GM12878 (cell line): ENCODE results near the gene KIAA0825. TPM values are rescaled to one million over a fixed set of nuclear protein-coding genes. Genes with fewer than 3 reads are reported as not detected.

Source experiments
- ATAC-seq: fragments of 200-7000 bp; cut with Tn5 transposase; 3 replicates; pipeline ENCODE4 v1.9.1; 2020; ENCODE audit warnings: mild to moderate bottlenecking, moderate library complexity
- BruUV-seq: library from RNA; stranded (reverse); fragments of 400-500 nt; replicated peaks from 2 replicates; lab custom pipeline; 2021; lab: Mats Ljungman, UMichigan
- CTCF ChIA-PET: fragments of 300-600 bp; sonication (Branson Sonifier 250); formaldehyde crosslinking; extraction: SDS; loops from one replicate; lab custom pipeline; 2021; ENCODE audit warnings: inconsistent platforms; lab: Yijun Ruan, JAX
- POLR2A ChIA-PET: fragments of 350-600 bp; formaldehyde crosslinking; extraction: SDS; loops from one replicate; lab custom pipeline; 2021; ENCODE audit warnings: inconsistent platforms; lab: Charles Lee
- RAD21 ChIA-PET: fragments of 300-600 bp; sonication (Branson Sonifier 250); formaldehyde crosslinking; loops from one replicate; lab custom pipeline; 2023; ENCODE audit warnings: antibody characterized with exemption; ENCODE audit not compliant: unreplicated experiment; lab: Charles Lee
- SMC1A ChIA-PET: fragments of 300-600 bp; sonication (Branson Sonifier 250); formaldehyde crosslinking; loops from one replicate; lab custom pipeline; 2023; ENCODE audit not compliant: unreplicated experiment, uncharacterized antibody; lab: Charles Lee
- DNase-seq: peaks from one replicate; pipeline ENCODE4 v3.0.0-alpha.2; 2011; ENCODE audit warnings: low read depth, low spot score
- FAIRE-seq: peaks from 3 replicates; lab custom pipeline; 2011; peaks lifted over from hg19 to GRCh38; lab: Jason Lieb, UNC
- H2AFZ ChIP-seq: 2 replicates; pipeline ENCODE4 v1.6.0; 2011; ENCODE audit warnings: low read depth, low read length, control low read depth; ENCODE audit not compliant: control insufficient read depth
- H3K27ac ChIP-seq: 2 replicates; pipeline ENCODE4 v1.5.1; 2011; ENCODE audit warnings: control low read depth; ENCODE audit not compliant: control insufficient read depth, insufficient read depth
- H3K27me3 ChIP-seq, 2 experiments: replicated peaks in 1 of 2; 2 replicates each; pipeline versions ENCODE4 v1.6.0 to v1.6.1; 2011; ENCODE audit warnings: low read length in 1 of 2; ENCODE audit not compliant: control insufficient read depth in 2 of 2, insufficient read depth in 2 of 2
- H3K36me3 ChIP-seq, 2 experiments: 2 replicates each; pipeline ENCODE4 v1.5.1; 2011; ENCODE audit warnings: low read length in 1 of 2; ENCODE audit not compliant: control insufficient read depth in 2 of 2, insufficient read depth in 2 of 2
- H3K4me1 ChIP-seq: 2 replicates; pipeline ENCODE4 v1.6.1; 2011; ENCODE audit warnings: mild to moderate bottlenecking, low read length, moderate library complexity, mixed read lengths; ENCODE audit not compliant: control insufficient read depth, insufficient read depth
- H3K4me2 ChIP-seq: 2 replicates; pipeline ENCODE4 v1.6.0; 2011; ENCODE audit warnings: control low read depth; ENCODE audit not compliant: control insufficient read depth, insufficient read depth
- H3K4me3 ChIP-seq: fragments of 200-600 bp; sonication (generic); 2 replicates; pipeline ENCODE4 v1.5.1; 2016
- H3K79me2 ChIP-seq: 2 replicates; pipeline ENCODE4 v1.6.0; 2011; ENCODE audit warnings: low read length; ENCODE audit not compliant: control insufficient read depth, insufficient read depth
- H3K9ac ChIP-seq: 2 replicates; pipeline ENCODE4 v1.8.0; 2011; ENCODE audit warnings: low read length, control low read depth, mixed read lengths; ENCODE audit not compliant: control insufficient read depth, insufficient read depth
- H3K9me3 ChIP-seq: replicated peaks from 3 replicates; pipeline ENCODE4 v1.5.1; 2011; ENCODE audit warnings: mild to moderate bottlenecking, low read length; ENCODE audit not compliant: control insufficient read depth, insufficient read depth
- H4K20me1 ChIP-seq: 2 replicates; pipeline ENCODE4 v1.6.0; 2011; ENCODE audit not compliant: control insufficient read depth, insufficient read depth
- JUNB ChIP-seq: IDR thresholded peaks from 2 replicates; pipeline ENCODE4 v1.6.1; 2016; ENCODE audit warnings: antibody characterized with exemption, mild to moderate bottlenecking
- KDM1A ChIP-seq: fragments of 200-600 bp; sonication (generic); IDR thresholded peaks from 2 replicates; pipeline ENCODE4 v1.6.1; 2016; ENCODE audit warnings: borderline replicate concordance
- NR2F1 ChIP-seq: fragments of 450-650 bp; conservative IDR thresholded peaks from 2 replicates; pipeline ENCODE4 v1.6.1; 2017; ENCODE audit warnings: mild to moderate bottlenecking
- SREBF1 ChIP-seq: IDR thresholded peaks from 2 replicates; pipeline ENCODE4 v1.6.1; 2012; ENCODE audit warnings: mild to moderate bottlenecking, low read length
- TARDBP ChIP-seq: IDR thresholded peaks from 2 replicates; pipeline ENCODE4 v1.6.1; 2016; ENCODE audit warnings: borderline replicate concordance
- WGBS: methylation state at CpG from one replicate; pipeline ENCODE4 v1.1.6; 2016; ENCODE audit warnings: low lambda C conversion rate; ENCODE audit not compliant: insufficient replicate concordance, insufficient coverage; ENCODE audit errors: missing lambda C conversion rate; 5-methylcytosine and 5-hydroxymethylcytosine counted together
- in situ Hi-C: fragments of 300-500 bp; cut with MboI; formaldehyde crosslinking; loops from 9 replicates; pipeline ENCODE4 v1.14.3; 2018; ENCODE audit warnings: mixed read lengths
- intact Hi-C: fragments of 100-400 bp; cut with micrococcal nuclease; formaldehyde crosslinking; loops from one replicate; pipeline ENCODE4 v1.14.2; 2022; ENCODE audit not compliant: unreplicated experiment
- polyA plus RNA-seq, 11 experiments: library from polyadenylated mRNA; depleted of rRNA in 4 of 11; unstranded in 6 of 11; stranded (reverse) in 5 of 11; fragments of >200 nt; fragmentation: Nextera tagmentation in 4 of 11; fragmentation: Illumina TruSeq in 1 of 11; extraction: Ambion mirVana in 4 of 11; extraction: Trizol in 1 of 11; gene quantifications; 1 replicate in 1 of 11; 2 replicates in 10 of 11; pipeline versions ENCODE4 v1.2.1 to v1.2.3, GENCODE V29; 2011 to 2016; ENCODE audit warnings: inconsistent platforms in 2 of 11, missing spikeins in 2 of 11, low read depth in 1 of 11
- total RNA-seq, 4 experiments: library from RNA; depleted of rRNA in 3 of 4; stranded (reverse); fragments of >200 nt in 3 of 4; fragmentation: Illumina TruSeq in 1 of 4; extraction: Trizol in 1 of 4; gene quantifications; 2 replicates each; pipeline versions ENCODE4 v1.2.1 to v1.2.3, GENCODE V29; 2013 to 2021

The KIAA0825 gene
- total and polyA plus RNA-seq, 10 of the 15 experiments (the other 5 are each of a cell fraction or from before 2014, with no cell fraction given): 0.55 to 1.9 (median 1.5) TPM

- DNase-seq: no peak
- ATAC-seq: no peak
- in situ Hi-C loops (no loop called here), intact Hi-C loops (no loop called here)
- H3K9me3 ChIP-seq: no peaks in the 10 kb centered on the region
- no peak overlapping the region for H3K4me3 ChIP-seq
- H3K4me1 ChIP-seq: no peaks in the 10 kb centered on the region
- no peaks in the 10 kb centered on the region for H3K79me2 ChIP-seq
- no peak overlapping the region for H3K9ac ChIP-seq
- no peaks in the 10 kb centered on the region for H3K27me3 ChIP-seq
- no peak overlapping the region for H2AFZ ChIP-seq
- H3K36me3 ChIP-seq: no peaks in the 10 kb centered on the region
- SMC1A ChIA-PET: no interaction called here
- TF ChIP-seq SREBF1 (no peak), KDM1A (no peak), TARDBP (no peak), NR2F1 (no peak)
- FAIRE-seq: no peak
- no peak overlapping the region for H3K27ac ChIP-seq
- CTCF ChIA-PET: interaction anchor here (1.4 to 1.7 kb wide), 2 partner anchors 10 to 39 kb away, joined by 3 to 4 read pairs; no protein-coding TSS in a partner anchor
- no TSS peak for BruUV-seq
- RAD21 ChIA-PET: no interaction called here
- 13% methylated on average over 3 of the region's 3 CpGs for WGBS
- H3K4me2 ChIP-seq: no peak overlapping the region
- no peaks in the 10 kb centered on the region for H4K20me1 ChIP-seq
- POLR2A ChIA-PET: no interaction called here
Measured at GRCh38 chr5:94388773-94389514, 229.5 kb downstream of the KIAA0825 start.

GRCh38 chr5:94385767-94386166, 232.6 kb downstream of the KIAA0825 start:
- intact Hi-C loops: no loop called here
- in situ Hi-C loops: no loop called here

More at GRCh38 chr5:94385767-94386166, 232.6 kb downstream of the KIAA0825 start:
- Histone ChIP-seq H2AFZ (no peak overlapping the region), H3K4me2 (no peak overlapping the region), H3K27ac (no peak overlapping the region), H3K4me3 (no peak overlapping the region), H3K36me3 (no peaks in the 10 kb centered on the region), H3K79me2 (no peaks in the 10 kb centered on the region), H3K9ac (no peak overlapping the region), H3K27me3 (no peaks in the 10 kb centered on the region), H3K4me1 (no peaks in the 10 kb centered on the region), H4K20me1 (no peaks in the 10 kb centered on the region), H3K9me3 (no peaks in the 10 kb centered on the region)
- no peak for ATAC-seq
- SMC1A ChIA-PET: interaction anchor here (0.5 to 1.4 kb wide), 2 partner anchors 9 to 288 kb away, joined by 3 to 4 read pairs; no protein-coding TSS in a partner anchor
- POLR2A ChIA-PET: no interaction called here
- no TSS peak for BruUV-seq
- no peak for FAIRE-seq
- no peak for TF ChIP-seq JUNB
- WGBS: 26% methylated on average over 1 of the region's 1 CpG
- RAD21 ChIA-PET: no interaction called here
- no peak for DNase-seq
- CTCF ChIA-PET: interaction anchor here (1.2 to 1.3 kb wide), 2 partner anchors 12 to 17 kb away, joined by 3 read pairs; no protein-coding TSS in a partner anchor
